Measurements from ENCODE around the gene GRN. TPM values are rescaled to one million over a fixed set of nuclear protein-coding genes. Genes with fewer than 3 reads are reported as not detected.

GRN gene
- total and polyA plus RNA-seq, 9 of the 15 experiments (the other 6 are each of a cell fraction or from before 2014, with no cell fraction given): 5.4 to 75.3 (median 20.7) TPM

DNA sequence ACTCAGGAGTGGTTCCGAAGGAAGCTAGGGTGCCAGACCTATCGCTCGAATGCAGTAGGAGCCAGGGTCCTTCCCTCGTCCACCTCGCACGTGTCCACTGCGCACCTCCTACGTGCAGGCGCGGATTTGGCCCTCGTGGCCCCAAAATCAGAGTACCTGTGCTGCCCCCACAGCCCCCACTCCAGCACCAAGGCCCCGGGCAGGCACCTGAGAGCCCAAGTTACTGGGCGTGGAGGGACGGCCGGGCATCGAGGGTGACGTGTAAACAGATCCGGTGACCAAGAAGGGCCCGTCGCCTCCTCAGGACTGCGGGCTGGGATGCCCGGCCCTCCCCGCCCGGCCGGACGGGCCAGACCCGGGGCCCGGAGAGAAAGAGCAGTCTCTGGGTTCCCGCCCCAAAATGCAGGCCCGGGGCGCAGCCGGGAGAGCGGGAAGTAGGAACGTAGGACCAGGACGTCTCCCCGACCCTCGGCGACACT is 21.0 kb upstream of the GRN start:
- FAIRE-seq (peak; percentile 54), DNase-seq (ENCODE audit: extremely low read depth in 1 of 4, low spot score in 3 of 4) (peak in 2 of 4 experiments; percentile 25 to 41), ATAC-seq (peak; percentile 15)
- Histone ChIP-seq H3K27me3 (ENCODE audit: control insufficient read depth in 2 of 2, insufficient read depth in 2 of 2, low read length in 2 of 2) (no peaks in the 10 kb centered on the region), H3K4me1 (replicated peaks in 1 of 2; ENCODE audit: control insufficient read depth in 2 of 2, insufficient read depth in 2 of 2, low read length in 2 of 2) (peaks cover 9 to 74% of the 10 kb centered on the region in 2 experiments; a peak in 4 of 5 replicates), H2AFZ (ENCODE audit: low read depth, low read length) (peak overlapping the region; percentile 67; the same call in 1 of the 2 replicates), H4K20me1 (replicated peaks; ENCODE audit: control insufficient read depth, insufficient read depth, low read length) (no peaks in the 10 kb centered on the region; the same call in 1 of the 2 replicates), H3K27ac (ENCODE audit: extremely low read depth, low read depth, low read length) (peak overlapping the region; percentile 83), H3K9me1 (ENCODE audit: control insufficient read depth, insufficient read depth, low read length) (no peaks in the 10 kb centered on the region), H3K79me2 (ENCODE audit: control insufficient read depth, insufficient read depth, low read length) (peaks cover 30% of the 10 kb centered on the region), H3K4me3 (peak overlapping the region; percentile 85), H3K4me2 (ENCODE audit: insufficient read depth, low read length) (peak overlapping the region; percentile 92), H3K9me3 (replicated peaks; ENCODE audit: control insufficient read depth, insufficient read depth, low read depth, low read length) (no peaks in the 10 kb centered on the region), H3K9ac (ENCODE audit: insufficient read depth in 1 of 2, low read depth in 2 of 2, low read length in 2 of 2) (peak overlapping the region; percentile 85 to 100), H3K36me3 (ENCODE audit: control insufficient read depth, insufficient read depth, low read length) (peaks cover 40% of the 10 kb centered on the region; the same call in 2 of the 3 replicates)
- in situ Hi-C loops (cut with MboI) (no loop called here), intact Hi-C loops (cut with micrococcal nuclease) (loop anchor here (1.0 to 2.0 kb wide), 2 partner anchors 36 to 57 kb away; no protein-coding TSS in a partner anchor)
- WGBS (ENCODE audit: insufficient coverage, low coverage, missing lambda C conversion rate): under 1% methylated on average over 34 of the region's 38 CpGs
- ChIA-PET CTCF (ENCODE audit: low intra/inter-chr PET ratio) (no interaction called here), POLR2A (interaction anchor here (0.9 to 2.1 kb wide), 6 partner anchors 8 to 575 kb away, joined by 3 to 6 read pairs (median 4); partner anchors contain the start of gene UBTF)
- BruUV-seq (replicated peaks): no TSS peak
- TF ChIP-seq ZNF785 (CRISPR knock-in tag; IDR thresholded peaks at IDR 0.05) (no peak), HDAC1 (IDR thresholded peaks at IDR 0.05) (0 out of 4 replicates have a peak, but pooled peaks of 1 of the 2 experiments have one; percentile 44), PHB (CRISPR knock-in tag; IDR thresholded peaks at IDR 0.05) (no peak), EP400 (IDR thresholded peaks at IDR 0.05) (peak; percentile 36; the same call in 1 of the 2 replicates), MBD2 (IDR thresholded peaks at IDR 0.05; ENCODE audit: borderline replicate concordance, low read depth) (no peak), SRF (CRISPR knock-in tag; IDR thresholded peaks at IDR 0.05) (0 out of 4 replicates have a peak, but pooled peaks of 1 of the 2 experiments have one; percentile 25), TBP (optimal IDR thresholded peaks at IDR 0.05; ENCODE audit: low read depth, low read length) (no peak), NR3C1 (CRISPR knock-in tag; IDR thresholded peaks at IDR 0.05) (peak; percentile 43; the same call in 1 of the 2 replicates)
- TF ChIP-seq, protein P1, sequence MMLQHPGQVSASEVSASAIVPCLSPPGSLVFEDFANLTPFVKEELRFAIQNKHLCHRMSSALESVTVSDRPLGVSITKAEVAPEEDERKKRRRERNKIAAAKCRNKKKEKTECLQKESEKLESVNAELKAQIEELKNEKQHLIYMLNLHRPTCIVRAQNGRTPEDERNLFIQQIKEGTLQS (IDR thresholded peaks at IDR 0.05): no peak
- TF ChIP-seq, protein P1 (CRISPR knock-in tag; conservative IDR thresholded peaks at IDR 0.05): no peak
- TF ChIP-seq, protein P2, sequence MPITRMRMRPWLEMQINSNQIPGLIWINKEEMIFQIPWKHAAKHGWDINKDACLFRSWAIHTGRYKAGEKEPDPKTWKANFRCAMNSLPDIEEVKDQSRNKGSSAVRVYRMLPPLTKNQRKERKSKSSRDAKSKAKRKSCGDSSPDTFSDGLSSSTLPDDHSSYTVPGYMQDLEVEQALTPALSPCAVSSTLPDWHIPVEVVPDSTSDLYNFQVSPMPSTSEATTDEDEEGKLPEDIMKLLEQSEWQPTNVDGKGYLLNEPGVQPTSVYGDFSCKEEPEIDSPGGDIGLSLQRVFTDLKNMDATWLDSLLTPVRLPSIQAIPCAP (CRISPR knock-in tag; IDR thresholded peaks at IDR 0.05; ENCODE audit: borderline replicate concordance): 0 out of 2 replicates have a peak, but pooled peaks have one; percentile 25

Measured in K562 (cell line).